Fibroblast of skin of left biceps (primary cell): ENCODE results near the gene IGFBP2.

Experiments
- DNase-seq, 2 experiments: peaks; one replicate each; pipeline ENCODE4 v3.0.0-alpha.2; 2013; ENCODE audit warnings: low read depth in 2 of 2

The IGFBP2 gene

GRCh38 chr2:216661639-216662375, 28.6 kb downstream of the IGFBP2 start:
- no peak for DNase-seq

DNA sequence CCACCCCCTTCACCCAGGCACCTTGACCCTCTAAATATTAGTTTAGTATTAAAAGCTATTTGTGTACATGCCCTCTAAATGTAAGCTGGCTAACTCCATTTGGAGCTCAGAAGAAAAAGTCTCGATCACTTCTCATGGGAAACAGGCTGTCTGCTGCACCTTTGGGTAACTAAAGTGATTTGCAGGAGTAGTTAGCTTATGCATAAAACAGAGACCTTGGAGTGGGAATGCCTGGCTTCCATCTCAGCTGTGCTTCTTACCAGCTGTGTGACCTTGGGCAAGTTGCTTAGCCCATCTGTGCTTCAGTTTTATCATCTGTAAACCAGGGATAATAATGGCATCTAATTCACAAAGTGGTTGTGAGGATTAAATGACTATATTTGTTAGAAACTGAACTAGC, 29.9 kb downstream of the IGFBP2 start:
- DNase-seq: no peak

DNA sequence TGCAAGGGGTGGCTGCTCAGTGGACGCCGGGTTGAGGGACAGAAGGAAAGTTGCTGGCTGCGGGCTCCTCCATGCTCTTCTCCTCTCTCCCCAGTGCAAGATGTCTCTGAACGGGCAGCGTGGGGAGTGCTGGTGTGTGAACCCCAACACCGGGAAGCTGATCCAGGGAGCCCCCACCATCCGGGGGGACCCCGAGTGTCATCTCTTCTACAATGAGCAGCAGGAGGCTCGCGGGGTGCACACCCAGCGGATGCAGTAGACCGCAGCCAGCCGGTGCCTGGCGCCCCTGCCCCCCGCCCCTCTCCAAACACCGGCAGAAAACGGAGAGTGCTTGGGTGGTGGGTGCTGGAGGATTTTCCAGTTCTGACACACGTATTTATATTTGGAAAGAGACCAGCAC, 30.6 kb downstream of the IGFBP2 start:
- DNase-seq: no peak

- no peak for DNase-seq
Observed at GRCh38 chr2:216664593-216665034, 31.4 kb downstream of the IGFBP2 start.

DNA sequence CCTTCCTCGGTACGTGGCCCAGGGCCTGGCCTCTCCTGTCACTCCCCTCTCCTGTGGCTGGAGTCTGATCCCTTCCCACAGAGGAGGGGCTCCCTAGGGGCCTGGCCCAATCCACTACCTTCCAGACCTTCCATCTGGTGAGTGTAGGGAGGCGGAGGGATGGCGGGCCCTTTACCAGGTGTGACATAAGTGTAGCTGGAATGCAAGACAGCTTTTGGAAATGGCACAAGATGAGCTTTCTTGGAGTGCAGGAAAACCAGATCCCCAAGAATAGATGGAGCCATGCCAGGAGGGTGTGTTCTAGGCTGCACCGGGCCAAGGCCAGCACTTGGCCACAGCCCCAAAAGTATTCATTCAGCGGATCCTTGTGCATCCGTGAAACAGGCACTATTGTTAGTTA, 32.0 kb downstream of the IGFBP2 start:
- DNase-seq: no peak

DNA sequence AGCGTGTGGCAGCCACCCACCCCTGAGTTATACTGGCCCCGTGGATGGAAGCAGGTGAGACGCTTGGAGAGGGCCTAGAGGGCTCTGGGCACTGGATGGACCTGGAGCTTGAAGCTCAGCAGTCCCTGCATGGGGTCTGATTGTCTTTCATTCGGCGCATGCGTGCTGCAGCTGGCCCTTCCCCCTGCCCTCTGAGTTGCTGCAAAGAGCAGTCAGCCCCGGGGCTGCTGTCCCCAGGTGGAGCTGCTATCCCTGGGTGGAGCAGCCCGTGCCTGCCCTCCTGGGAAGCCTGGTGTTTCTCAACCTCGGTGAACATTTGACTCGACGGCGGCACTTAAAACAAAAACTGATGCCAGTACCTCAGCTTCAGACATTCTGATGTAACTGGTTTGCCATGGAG, 32.5 kb downstream of the IGFBP2 start:
- no peak for DNase-seq

- DNase-seq: no peak
Observed at GRCh38 chr2:216666461-216667233, 33.4 kb downstream of the IGFBP2 start.

DNA sequence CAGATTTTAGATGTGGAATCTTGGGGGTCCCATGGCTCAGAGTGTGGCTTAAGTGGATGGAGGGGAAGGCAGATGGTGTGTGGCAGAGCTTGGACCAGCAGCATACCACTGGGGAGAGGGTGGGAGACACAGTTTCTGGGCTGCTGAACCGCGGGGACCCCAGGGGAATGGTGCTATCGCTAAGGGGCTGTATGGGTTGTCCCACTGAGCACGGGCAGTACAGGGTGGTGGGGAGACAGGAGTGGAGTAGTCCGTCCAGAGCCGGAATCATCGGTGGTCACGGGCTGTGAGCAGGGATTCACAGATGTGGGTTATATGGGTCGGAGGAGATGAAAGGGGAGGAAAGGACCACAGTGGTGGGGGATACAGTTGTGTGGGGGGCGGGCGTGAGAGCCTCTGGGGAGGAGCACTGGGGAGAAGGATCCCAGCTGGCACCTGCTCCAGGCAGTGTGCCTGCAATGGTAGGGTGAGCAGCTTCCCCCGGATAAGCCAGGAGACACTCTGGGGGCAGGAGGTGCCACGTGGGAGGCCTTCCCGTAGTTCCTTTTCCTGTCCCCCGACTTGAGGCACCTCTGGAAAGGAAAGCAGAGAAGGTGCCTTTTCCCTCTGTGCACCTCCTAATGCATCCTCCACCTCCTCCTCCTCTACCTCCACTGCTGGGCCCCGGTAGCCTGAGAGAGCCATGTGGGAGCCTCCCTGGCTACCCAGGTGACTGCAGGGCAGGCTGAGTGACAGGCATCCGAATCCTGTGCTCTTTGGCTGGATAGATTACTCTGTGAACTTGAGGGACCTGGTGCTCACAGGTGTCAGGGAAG, 37.3 kb downstream of the IGFBP2 start:
- no peak for DNase-seq

GRCh38 chr2:216671081-216671411, 37.8 kb downstream of the IGFBP2 start:
- no peak for DNase-seq

DNA sequence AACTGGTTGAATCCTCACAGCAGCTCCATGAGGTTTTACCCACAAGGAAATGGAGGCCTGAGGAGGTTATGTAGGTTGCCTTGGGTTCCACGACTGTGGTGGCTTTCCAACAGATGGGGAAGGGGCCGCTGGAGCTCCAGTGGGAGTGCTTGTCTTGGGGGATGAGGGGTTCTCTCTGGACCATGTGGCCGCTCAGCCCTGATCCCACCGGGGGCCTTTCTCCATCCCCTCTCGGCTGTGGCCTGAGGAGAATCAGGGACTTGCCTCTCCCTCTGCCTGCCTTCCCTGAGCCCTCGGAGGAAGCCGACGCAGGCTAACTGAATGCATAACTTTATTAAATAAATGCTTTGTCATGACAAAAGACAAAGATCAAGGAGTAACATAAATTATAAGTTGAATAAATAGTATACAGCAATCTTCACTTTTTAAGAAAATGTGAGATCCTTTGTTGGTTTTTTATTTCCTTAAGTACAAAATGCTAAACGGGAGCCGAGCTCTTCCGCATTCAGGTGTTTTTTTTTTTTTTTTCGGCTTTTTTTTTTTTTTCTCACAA, 38.6 kb downstream of the IGFBP2 start:
- no peak for DNase-seq

GRCh38 chr2:216672466-216672865, 39.2 kb downstream of the IGFBP2 start:
- DNase-seq: no peak

DNA sequence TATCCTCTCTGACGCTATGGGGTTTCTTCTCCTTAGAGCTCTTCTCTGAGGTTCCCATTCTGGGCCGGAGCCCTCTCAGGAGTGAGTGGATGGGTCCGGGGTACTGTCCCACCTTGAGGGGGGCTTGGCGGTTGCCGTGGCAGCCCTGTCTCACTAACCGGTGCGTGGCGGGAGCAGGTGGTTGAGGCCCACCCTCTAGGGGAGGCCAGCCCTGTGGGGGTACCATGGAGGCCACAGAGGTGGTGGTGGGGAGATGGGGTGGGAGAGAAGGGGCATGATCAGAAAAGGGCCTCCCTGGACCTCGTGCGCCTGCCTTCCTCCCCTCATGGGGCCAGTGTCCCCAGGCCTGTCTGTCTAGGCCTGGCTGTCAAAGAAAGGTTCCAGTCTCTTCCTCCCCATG, 39.8 kb downstream of the IGFBP2 start:
- no peak for DNase-seq

DNA sequence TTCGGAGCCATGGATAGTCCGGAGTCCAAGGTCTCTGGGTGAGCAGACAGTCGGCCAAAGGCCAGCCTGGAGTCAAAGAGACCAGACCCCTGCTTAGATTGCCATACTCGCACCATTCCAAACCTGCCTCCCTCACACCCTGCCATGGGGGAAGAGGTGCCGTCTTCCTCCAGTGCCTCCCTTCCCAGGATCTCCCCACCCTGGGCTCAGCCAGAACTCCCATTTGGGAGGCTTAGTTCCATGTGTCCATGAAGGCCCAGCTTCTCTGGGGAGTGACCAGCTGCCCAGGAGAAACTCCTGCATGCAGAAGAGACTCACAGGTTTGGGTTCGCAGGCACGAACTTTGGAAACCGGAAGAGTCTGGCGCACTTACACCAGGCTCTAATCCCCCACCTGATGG, 40.4 kb downstream of the IGFBP2 start:
- no peak for DNase-seq

DNA sequence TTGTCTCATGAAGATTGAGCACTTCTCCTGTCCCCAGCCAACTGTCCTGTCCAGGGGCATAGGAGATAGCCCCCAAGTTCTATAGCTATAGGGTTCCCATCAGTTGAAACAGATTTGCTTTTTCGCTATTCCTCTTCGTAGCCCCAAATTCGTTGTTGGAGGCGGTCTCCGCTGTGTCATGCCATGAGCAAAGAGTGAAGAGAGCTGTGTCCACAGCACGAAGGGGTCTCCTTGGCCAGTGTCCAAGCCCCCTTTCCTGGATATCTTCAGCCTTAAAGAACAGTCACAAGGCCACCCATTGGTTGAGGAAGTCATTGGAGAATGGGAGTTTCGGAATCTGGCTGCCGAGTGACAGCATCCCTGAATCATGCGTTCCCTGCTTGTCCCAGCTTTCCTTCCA, 41.2 kb downstream of the IGFBP2 start:
- no peak for DNase-seq

DNA sequence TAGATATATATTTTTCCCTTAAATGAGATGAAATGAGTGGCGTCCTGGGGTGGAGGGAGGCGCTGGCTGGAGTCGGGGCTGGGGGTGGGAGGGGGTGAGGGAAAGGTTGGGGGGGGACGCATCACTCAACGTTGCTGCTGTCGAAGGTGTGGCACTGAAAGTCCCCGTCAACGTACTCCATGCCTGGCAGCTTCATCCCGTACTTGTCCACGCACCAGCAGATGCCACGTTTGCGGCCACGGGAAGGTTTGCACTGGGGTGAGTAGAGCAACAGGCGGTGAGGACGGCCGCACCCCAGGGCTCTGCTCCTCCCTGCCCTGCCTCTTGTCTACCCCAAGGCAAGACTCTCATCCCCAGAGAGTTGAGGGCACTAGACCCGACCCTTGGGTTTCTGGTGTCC, 43.4 kb downstream of the IGFBP2 start:
- no peak for DNase-seq

GRCh38 chr2:216677439-216678097, 44.3 kb downstream of the IGFBP2 start:
- no peak for DNase-seq

- DNase-seq: no peak
Observed at GRCh38 chr2:216678098-216678465, 44.9 kb downstream of the IGFBP2 start.

DNA sequence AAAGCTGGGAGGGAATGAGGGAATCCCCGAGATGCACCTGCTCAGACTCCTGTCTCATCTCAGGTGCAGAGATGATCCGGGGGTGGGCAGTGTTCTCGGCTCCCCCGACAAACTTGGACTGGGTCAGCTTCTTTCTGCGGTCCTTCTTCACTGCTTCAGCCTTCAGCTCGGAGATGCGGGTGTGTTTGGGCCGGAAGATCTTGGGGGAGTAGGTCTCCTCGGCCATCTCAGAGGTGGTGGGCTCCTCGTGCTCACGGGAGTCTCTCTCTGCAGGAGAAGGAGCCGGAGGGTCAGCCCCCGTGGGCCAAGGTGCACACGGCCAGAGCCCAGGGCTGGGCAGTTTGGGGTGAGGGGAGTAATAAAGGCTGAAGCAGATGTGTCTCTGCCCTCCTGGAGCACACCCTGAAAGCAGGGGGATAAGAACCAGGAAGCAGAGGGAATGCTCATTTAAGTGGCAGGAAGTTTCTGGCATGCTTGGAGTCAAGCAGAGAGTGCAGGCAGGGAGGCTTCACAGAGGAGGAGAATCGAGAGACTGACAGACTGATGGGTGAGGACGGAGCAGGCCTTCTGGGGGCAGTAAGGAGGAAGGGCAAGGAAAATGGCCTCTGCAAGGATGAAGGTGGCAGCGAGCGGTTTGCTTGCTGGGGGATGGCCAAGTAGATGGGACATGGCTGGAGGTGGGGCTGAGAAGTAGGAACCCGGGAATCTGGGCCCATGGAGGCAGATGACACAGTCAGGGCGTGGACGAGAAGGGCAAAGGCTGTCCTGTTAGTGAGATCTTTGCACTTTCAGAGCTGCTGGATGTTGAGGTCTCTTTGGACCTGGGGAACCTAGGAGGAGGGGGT, 45.8 kb downstream of the IGFBP2 start:
- DNase-seq: no peak

- no peak for DNase-seq
Observed at GRCh38 chr2:216679658-216680024, 46.4 kb downstream of the IGFBP2 start.

- DNase-seq: no peak
Observed at GRCh38 chr2:216680951-216681629, 47.9 kb downstream of the IGFBP2 start.
